SW 1271 (cell line): ENCODE measurements around the gene ELL2.

ENCODE experiments used
- DNase-seq, 2 experiments: peaks; one replicate each; lab custom pipeline; 2025; lab: John Stamatoyannopoulos, UW

The ELL2 gene

GRCh38 chr5:95956021-95956899 lies 5.4 kb downstream of the ELL2 start:
- no peak for DNase-seq

- no peak for DNase-seq
Observed at GRCh38 chr5:95954716-95955115, 6.9 kb downstream of the ELL2 start.

- DNase-seq: no peak
Observed at GRCh38 chr5:95953021-95953702, 8.5 kb downstream of the ELL2 start.

- DNase-seq: no peak
Observed at GRCh38 chr5:95951916-95952315, 9.7 kb downstream of the ELL2 start.

- DNase-seq: no peak
Observed at GRCh38 chr5:95949810-95950209, 11.8 kb downstream of the ELL2 start.

GRCh38 chr5:95948631-95949030 lies 13.0 kb downstream of the ELL2 start:
- no peak for DNase-seq

- no peak for DNase-seq
Observed at GRCh38 chr5:95946451-95946850, 15.2 kb downstream of the ELL2 start.

- DNase-seq: no peak
Observed at GRCh38 chr5:95942968-95943367, 18.7 kb downstream of the ELL2 start.

- no peak for DNase-seq
Observed at GRCh38 chr5:95942414-95942813, 19.2 kb downstream of the ELL2 start.

GRCh38 chr5:95941756-95942155 lies 19.9 kb downstream of the ELL2 start:
- DNase-seq: no peak

GRCh38 chr5:95940758-95941682 lies 20.6 kb downstream of the ELL2 start:
- no peak for DNase-seq

GRCh38 chr5:95939465-95939864 lies 22.2 kb downstream of the ELL2 start:
- DNase-seq: no peak

GRCh38 chr5:95938766-95939165 lies 22.9 kb downstream of the ELL2 start:
- no peak for DNase-seq

- DNase-seq: no peak
Observed at GRCh38 chr5:95938347-95938746, 23.3 kb downstream of the ELL2 start.

- no peak for DNase-seq
Observed at GRCh38 chr5:95937607-95938152, 24.0 kb downstream of the ELL2 start.

GRCh38 chr5:95936812-95937397 lies 24.7 kb downstream of the ELL2 start:
- no peak for DNase-seq

GRCh38 chr5:95935553-95936100 lies 26.0 kb downstream of the ELL2 start:
- no peak for DNase-seq

- no peak for DNase-seq
Observed at GRCh38 chr5:95934207-95934804, 27.3 kb downstream of the ELL2 start.

GRCh38 chr5:95932941-95933340 lies 28.7 kb downstream of the ELL2 start:
- DNase-seq: no peak

GRCh38 chr5:95931079-95931833 lies 30.4 kb downstream of the ELL2 start:
- no peak for DNase-seq
